Neuronal stem cell (in vitro differentiated cells): ENCODE results near the gene SELENOV.

Experiments
- DNase-seq: peaks from one replicate; pipeline ENCODE4 v3.0.0-alpha.2; 2013; ENCODE audit warnings: low spot score
- H2AFZ ChIP-seq: one replicate; pipeline ENCODE4 v1.6.1; 2013; ENCODE audit warnings: mild to moderate bottlenecking, low read length, inconsistent platforms
- H2AK5ac ChIP-seq: 2 replicates; pipeline ENCODE4 v1.6.1; 2013; ENCODE audit warnings: low read depth, mild to moderate bottlenecking, inconsistent platforms, low read length, moderate library complexity, mixed read lengths
- H2BK120ac ChIP-seq: 2 replicates; pipeline ENCODE4 v1.6.1; 2013; ENCODE audit warnings: low read depth, mild to moderate bottlenecking, inconsistent platforms, low read length, moderate library complexity, mixed read lengths
- H2BK12ac ChIP-seq: one replicate; pipeline ENCODE4 v1.6.1; 2013; ENCODE audit warnings: low read length, inconsistent platforms
- H2BK15ac ChIP-seq: 2 replicates; pipeline ENCODE4 v1.6.1; 2013; ENCODE audit warnings: mild to moderate bottlenecking, low read length, inconsistent platforms, mixed read lengths
- H2BK5ac ChIP-seq: one replicate; pipeline ENCODE4 v1.6.1; 2013; ENCODE audit warnings: inconsistent platforms, mild to moderate bottlenecking, low read length, moderate library complexity
- H3K14ac ChIP-seq: one replicate; pipeline ENCODE4 v1.6.1; 2013; ENCODE audit warnings: low read length, inconsistent platforms
- H3K18ac ChIP-seq: 2 replicates; pipeline ENCODE4 v1.6.1; 2013; ENCODE audit warnings: low read length, inconsistent platforms
- H3K23ac ChIP-seq: 2 replicates; pipeline ENCODE4 v1.6.1; 2013; ENCODE audit warnings: low read depth, mild to moderate bottlenecking, mixed read lengths, low read length, inconsistent platforms; ENCODE audit not compliant: poor library complexity
- H3K27ac ChIP-seq: replicated peaks from 3 replicates; pipeline ENCODE4 v1.5.1; 2013; ENCODE audit warnings: low read length, inconsistent platforms
- H3K27me3 ChIP-seq, 3 experiments: 2 replicates each; pipeline ENCODE4 v1.6.1; 2013; ENCODE audit warnings: low read length in 3 of 3, mild to moderate bottlenecking in 2 of 3, inconsistent platforms in 1 of 3, low read depth in 1 of 3, mixed read lengths in 1 of 3, moderate library complexity in 1 of 3; ENCODE audit not compliant: control insufficient read depth in 3 of 3, insufficient read depth in 3 of 3
- H3K36me3 ChIP-seq, 2 donors: replicated peaks in 1 of 2; 2 replicates each; pipeline ENCODE4 v1.6.1; 2013; ENCODE audit warnings: low read length in 2 of 2; ENCODE audit not compliant: control insufficient read depth in 2 of 2, insufficient read depth in 2 of 2
- H3K4ac ChIP-seq: 2 replicates; pipeline ENCODE4 v1.6.1; 2013; ENCODE audit warnings: inconsistent platforms, mild to moderate bottlenecking, low read length, moderate library complexity
- H3K4me1 ChIP-seq, 2 donors: 1 replicate in 1 of 2; 2 replicates in 1 of 2; pipeline ENCODE4 v1.6.1; 2013; ENCODE audit warnings: low read length in 2 of 2, low read depth in 1 of 2; ENCODE audit not compliant: control insufficient read depth in 2 of 2, insufficient read depth in 1 of 2
- H3K4me2 ChIP-seq: one replicate; pipeline ENCODE4 v1.6.1; 2013; ENCODE audit warnings: mild to moderate bottlenecking, low read length, inconsistent platforms; ENCODE audit not compliant: insufficient read depth, poor library complexity, severe bottlenecking
- H3K4me3 ChIP-seq, 2 donors: 2 replicates each; pipeline ENCODE4 v1.5.1; 2013; ENCODE audit warnings: low read length in 2 of 2, mild to moderate bottlenecking in 2 of 2, inconsistent platforms in 1 of 2, moderate library complexity in 1 of 2
- H3K79me1 ChIP-seq: one replicate; pipeline ENCODE4 v1.6.1; 2013; ENCODE audit warnings: low read depth, mild to moderate bottlenecking, inconsistent platforms, low read length, moderate library complexity
- H3K9ac ChIP-seq: one replicate; pipeline ENCODE4 v1.6.1; 2013; ENCODE audit warnings: mild to moderate bottlenecking, low read depth, low read length, inconsistent platforms; ENCODE audit not compliant: poor library complexity
- H3K9me3 ChIP-seq, 2 donors: replicated peaks in 1 of 2; 2 replicates each; pipeline versions ENCODE3 to v1.6.1; 2013; ENCODE audit warnings: low read length in 2 of 2, mild to moderate bottlenecking in 2 of 2, inconsistent platforms in 1 of 2, low read depth in 1 of 2, mixed read lengths in 1 of 2, moderate library complexity in 1 of 2; ENCODE audit not compliant: control insufficient read depth in 2 of 2, insufficient read depth in 1 of 2
- H4K8ac ChIP-seq: one replicate; pipeline ENCODE4 v1.6.1; 2013; ENCODE audit warnings: low read depth, mild to moderate bottlenecking, inconsistent platforms, low read length, moderate library complexity
- H4K91ac ChIP-seq: one replicate; pipeline ENCODE4 v1.6.1; 2013; ENCODE audit warnings: low read length, low read depth, mild to moderate bottlenecking, inconsistent platforms; ENCODE audit not compliant: poor library complexity
- WGBS, 2 donors: extraction: QIAGEN DNeasy Blood & Tissue Kit; methylation state at CpG; one replicate each; pipeline ENCODE4 v1.1.7; 2013; ENCODE audit warnings: missing lambda C conversion rate in 2 of 2, mixed read lengths in 1 of 2; ENCODE audit not compliant: insufficient read length in 2 of 2, insufficient replicate concordance in 1 of 2; ENCODE audit errors: extremely low coverage in 2 of 2; 5-methylcytosine and 5-hydroxymethylcytosine counted together

The SELENOV gene

DNA sequence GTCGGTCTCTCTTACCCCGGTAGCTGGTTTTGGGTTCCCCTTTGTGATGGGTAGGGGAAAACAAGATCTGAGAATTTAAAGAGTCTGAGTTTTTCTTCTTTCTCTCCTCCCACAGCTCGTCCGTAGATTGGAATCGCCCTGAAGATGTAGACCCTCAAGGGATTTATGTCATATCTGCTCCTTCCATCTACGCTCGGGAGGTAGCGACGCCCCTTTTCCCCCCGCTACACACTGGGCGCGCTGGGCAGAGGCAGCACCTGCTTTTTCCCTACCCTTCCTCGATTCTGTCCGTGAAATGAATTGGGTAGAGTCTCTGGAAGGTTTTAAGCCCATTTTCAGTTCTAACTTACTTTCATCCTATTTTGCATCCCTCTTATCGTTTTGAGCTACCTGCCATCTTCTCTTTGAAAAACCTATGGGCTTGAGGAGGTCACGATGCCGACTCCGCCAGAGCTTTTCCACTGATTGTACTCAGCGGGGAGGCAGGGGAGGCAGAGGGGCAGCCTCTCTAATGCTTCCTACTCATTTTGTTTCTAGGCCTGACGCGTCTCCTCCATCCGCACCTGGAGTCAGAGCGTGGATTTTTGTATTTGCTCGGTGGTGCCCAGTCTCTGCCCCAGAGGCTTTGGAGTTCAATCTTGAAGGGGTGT lies 7.1 kb upstream of the SELENOV start:
- no peak overlapping the region for H3K4ac ChIP-seq
- no peak overlapping the region for H3K9ac ChIP-seq
- H3K23ac ChIP-seq: no peak overlapping the region
- H2BK15ac ChIP-seq: peak overlapping the region; percentile 56
- peak overlapping the region; percentile 47 to 82 for H3K4me3 ChIP-seq
- no peak for DNase-seq
- no peak overlapping the region for H2BK120ac ChIP-seq
- H3K14ac ChIP-seq: no peak overlapping the region
- no CpG with 5 or more reads among the region's 24 CpGs for WGBS, 2 donors
- H3K4me1 ChIP-seq: no peaks in the 10 kb centered on the region
- H2AFZ ChIP-seq: peak overlapping the region; percentile 95
- H3K4me2 ChIP-seq: peak overlapping the region; percentile 93
- H2BK5ac ChIP-seq: peak overlapping the region; percentile 62
- H3K27me3 ChIP-seq: peaks cover 10 to 56% (median 52%) of the 10 kb centered on the region in 3 experiments
- peak overlapping the region; percentile 3 for H2AK5ac ChIP-seq
- H4K91ac ChIP-seq: no peak overlapping the region
- no peaks in the 10 kb centered on the region for H3K36me3 ChIP-seq
- no peak overlapping the region for H3K27ac ChIP-seq
- no peaks in the 10 kb centered on the region for H3K79me1 ChIP-seq
- no peak overlapping the region for H4K8ac ChIP-seq
- H3K9me3 ChIP-seq: peaks cover 0 to 7% of the 10 kb centered on the region in 2 donors
- peak overlapping the region; percentile 92 for H3K18ac ChIP-seq
- no peak overlapping the region for H2BK12ac ChIP-seq

DNA sequence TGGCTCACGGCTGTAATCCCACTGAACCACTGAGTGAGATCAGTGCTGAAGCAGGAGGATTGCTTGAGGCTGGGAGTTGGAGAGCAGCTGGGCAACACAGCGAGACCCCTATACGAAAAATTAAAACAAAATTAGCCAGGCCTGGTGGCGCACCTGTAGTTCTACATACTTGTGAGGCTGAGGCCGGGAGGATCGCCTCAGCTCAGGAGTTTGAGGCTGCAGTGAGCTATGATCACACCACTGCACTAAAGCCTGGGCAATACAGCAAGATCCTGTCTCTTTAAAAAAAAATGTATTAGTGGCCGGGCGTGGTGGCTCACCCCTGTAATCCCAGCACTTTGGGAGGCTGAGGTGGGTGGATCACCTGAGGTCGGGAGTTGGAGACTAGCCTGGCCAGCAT lies 6.3 kb upstream of the SELENOV start:
- DNase-seq: no peak
- no CpG with 5 or more reads among the region's 9 CpGs for WGBS, 2 donors
- H2AFZ ChIP-seq: no peak overlapping the region
- no peak overlapping the region for H3K4me2 ChIP-seq
- peaks cover 0 to 7% of the 10 kb centered on the region in 2 donors for H3K9me3 ChIP-seq
- H3K4me3 ChIP-seq: no peak overlapping the region
- no peaks in the 10 kb centered on the region for H3K79me1 ChIP-seq
- H3K18ac ChIP-seq: no peak overlapping the region
- no peak overlapping the region for H2BK5ac ChIP-seq
- no peak overlapping the region for H2BK12ac ChIP-seq
- no peak overlapping the region for H4K91ac ChIP-seq
- no peak overlapping the region for H3K27ac ChIP-seq
- H2BK15ac ChIP-seq: no peak overlapping the region
- H2BK120ac ChIP-seq: no peak overlapping the region
- no peak overlapping the region for H2AK5ac ChIP-seq
- no peak overlapping the region for H3K4ac ChIP-seq
- H4K8ac ChIP-seq: no peak overlapping the region
- no peak overlapping the region for H3K9ac ChIP-seq
- H3K23ac ChIP-seq: no peak overlapping the region
- peaks cover 10 to 54% (median 49%) of the 10 kb centered on the region in 3 experiments for H3K27me3 ChIP-seq
- no peak overlapping the region for H3K14ac ChIP-seq
- H3K4me1 ChIP-seq: no peaks in the 10 kb centered on the region
- no peaks in the 10 kb centered on the region for H3K36me3 ChIP-seq

DNA sequence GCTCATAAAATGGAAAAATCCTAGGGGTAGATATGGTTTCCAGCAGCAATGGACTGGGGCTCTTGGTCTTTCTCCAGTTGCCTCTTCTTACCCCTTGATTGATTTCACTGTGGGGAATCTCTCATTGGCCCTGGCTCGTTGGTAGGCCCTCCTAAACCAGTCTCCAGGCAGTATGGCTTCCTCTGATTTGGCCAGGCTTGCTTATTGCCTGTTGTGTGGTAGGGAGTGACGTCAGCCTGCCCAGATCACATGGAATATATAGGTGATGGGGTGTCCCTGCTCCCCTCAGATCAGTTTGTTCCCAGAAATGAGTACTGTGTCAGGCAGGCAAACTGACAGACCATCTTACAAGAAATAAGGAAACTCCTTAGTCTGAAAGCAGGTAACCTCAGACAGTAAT lies 5.7 kb upstream of the SELENOV start:
- no peak for DNase-seq
- no peak overlapping the region for H3K23ac ChIP-seq
- no peak overlapping the region for H2BK5ac ChIP-seq
- H3K79me1 ChIP-seq: no peaks in the 10 kb centered on the region
- H3K4me2 ChIP-seq: no peak overlapping the region
- H3K27ac ChIP-seq: no peak overlapping the region
- no CpG with 5 or more reads among the region's 2 CpGs for WGBS, 2 donors
- peak overlapping the region in 1 of 2 donors; percentile 30 for H3K4me3 ChIP-seq
- no peaks in the 10 kb centered on the region for H3K4me1 ChIP-seq
- no peak overlapping the region for H3K18ac ChIP-seq
- no peak overlapping the region for H2BK12ac ChIP-seq
- no peak overlapping the region for H2AK5ac ChIP-seq
- H3K9me3 ChIP-seq: peaks cover 0 to 7% of the 10 kb centered on the region in 2 donors
- H3K4ac ChIP-seq: no peak overlapping the region
- H4K8ac ChIP-seq: no peak overlapping the region
- peaks cover 10 to 53% (median 48%) of the 10 kb centered on the region in 3 experiments for H3K27me3 ChIP-seq
- no peak overlapping the region for H2AFZ ChIP-seq
- no peak overlapping the region for H3K14ac ChIP-seq
- no peak overlapping the region for H2BK15ac ChIP-seq
- H4K91ac ChIP-seq: no peak overlapping the region
- no peak overlapping the region for H3K9ac ChIP-seq
- no peaks in the 10 kb centered on the region for H3K36me3 ChIP-seq
- no peak overlapping the region for H2BK120ac ChIP-seq

DNA sequence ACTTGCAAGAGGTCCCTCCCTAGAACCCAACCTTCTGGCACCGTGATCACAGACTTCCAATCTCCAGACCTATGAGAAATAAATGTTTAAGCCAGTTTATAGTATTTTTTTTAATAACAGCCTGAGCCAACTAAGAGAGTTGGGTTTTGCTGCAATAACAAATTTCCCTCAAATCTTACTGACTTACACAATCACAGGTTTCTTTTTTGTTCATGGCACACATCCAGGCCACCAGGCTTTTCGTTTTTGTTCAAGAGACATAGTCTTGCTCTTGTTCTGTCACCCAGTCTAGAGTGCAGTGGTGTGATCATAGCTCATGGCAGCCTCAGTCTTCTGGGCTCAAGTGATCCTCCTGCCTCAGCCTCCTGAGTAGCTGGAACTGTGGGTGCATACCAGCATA lies 2.0 kb upstream of the SELENOV start:
- Histone ChIP-seq H3K18ac (no peak overlapping the region), H2BK120ac (no peak overlapping the region), H4K8ac (no peak overlapping the region), H3K4me1 (peaks cover 3% of the 10 kb centered on the region in 2 donors), H2AFZ (no peak overlapping the region), H4K91ac (no peak overlapping the region), H3K23ac (no peak overlapping the region), H3K14ac (no peak overlapping the region), H3K4me2 (no peak overlapping the region), H2BK5ac (no peak overlapping the region), H3K27me3 (peaks cover 7 to 34% (median 34%) of the 10 kb centered on the region in 3 experiments), H3K4me3 (no peak overlapping the region), H3K79me1 (no peaks in the 10 kb centered on the region), H3K4ac (no peak overlapping the region), H2BK15ac (no peak overlapping the region), H3K9ac (no peak overlapping the region), H2AK5ac (no peak overlapping the region), H3K27ac (no peak overlapping the region), H3K36me3 (peaks cover 0 to 3% of the 10 kb centered on the region in 2 donors), H3K9me3 (peaks cover 0 to 2% of the 10 kb centered on the region in 2 donors), H2BK12ac (no peak overlapping the region)
- WGBS, 2 donors: no CpG with 5 or more reads among the region's 2 CpGs
- DNase-seq: no peak
